Stomach smooth muscle (tissue), 2 donors: Measurements from ENCODE around the gene CABP4.

Source experiments
- H3K27ac ChIP-seq: one replicate; pipeline ENCODE4 v1.7.0; 2013; ENCODE audit warnings: mild to moderate bottlenecking, low read length, inconsistent platforms
- H3K27me3 ChIP-seq, 2 donors: one replicate each; pipeline ENCODE4 v1.7.0; 2013; ENCODE audit warnings: low read length in 2 of 2; ENCODE audit not compliant: insufficient read depth in 2 of 2, control insufficient read depth in 1 of 2
- H3K36me3 ChIP-seq, 2 donors: one replicate each; pipeline ENCODE4 v1.7.0; 2013; ENCODE audit warnings: low read length in 2 of 2; ENCODE audit not compliant: control insufficient read depth in 2 of 2, insufficient read depth in 2 of 2
- H3K4me1 ChIP-seq: one replicate; pipeline ENCODE4 v1.7.0; 2013; ENCODE audit warnings: low read length; ENCODE audit not compliant: control insufficient read depth, insufficient read depth
- H3K4me3 ChIP-seq, 2 donors: one replicate each; pipeline ENCODE4 v1.7.0; 2013; ENCODE audit warnings: low read length in 2 of 2
- H3K9ac ChIP-seq, 2 donors: one replicate each; pipeline ENCODE4 v1.7.0; 2013; ENCODE audit warnings: low read length in 2 of 2, mild to moderate bottlenecking in 1 of 2
- H3K9me3 ChIP-seq, 2 donors: one replicate each; pipeline ENCODE4 v1.7.0; 2013; ENCODE audit warnings: low read length in 2 of 2; ENCODE audit not compliant: control insufficient read depth in 2 of 2
- donor health status: healthy.
- donor health status: Pancreatic carcinoma.

Gene CABP4

DNA sequence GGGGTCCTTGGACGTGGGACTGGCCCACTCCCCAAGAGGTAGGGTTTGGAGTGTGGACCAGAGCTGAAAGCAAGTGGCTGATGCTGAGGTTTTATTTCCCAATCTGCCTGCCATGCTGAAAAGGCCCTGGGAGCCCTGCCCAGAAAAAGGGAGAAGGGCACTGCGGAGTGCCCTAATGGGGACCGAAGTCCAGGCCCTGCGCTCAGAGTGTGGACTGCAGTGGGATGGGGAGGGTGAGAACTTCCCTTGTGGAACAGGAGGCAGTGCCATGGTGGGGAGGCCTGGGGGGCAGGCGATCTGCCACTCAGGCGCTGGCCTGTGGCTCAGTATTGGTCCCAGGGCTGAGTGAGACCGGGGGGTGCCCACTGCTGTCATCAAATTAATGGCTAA lies 6.9 kb upstream of the CABP4 start:
- Histone ChIP-seq H3K27ac (no peak overlapping the region), H3K36me3 (no peaks in the 10 kb centered on the region), H3K9me3 (no peaks in the 10 kb centered on the region), H3K4me3 (no peak overlapping the region), H3K9ac (no peak overlapping the region), H3K27me3 (no peaks in the 10 kb centered on the region), H3K4me1 (no peaks in the 10 kb centered on the region)

DNA sequence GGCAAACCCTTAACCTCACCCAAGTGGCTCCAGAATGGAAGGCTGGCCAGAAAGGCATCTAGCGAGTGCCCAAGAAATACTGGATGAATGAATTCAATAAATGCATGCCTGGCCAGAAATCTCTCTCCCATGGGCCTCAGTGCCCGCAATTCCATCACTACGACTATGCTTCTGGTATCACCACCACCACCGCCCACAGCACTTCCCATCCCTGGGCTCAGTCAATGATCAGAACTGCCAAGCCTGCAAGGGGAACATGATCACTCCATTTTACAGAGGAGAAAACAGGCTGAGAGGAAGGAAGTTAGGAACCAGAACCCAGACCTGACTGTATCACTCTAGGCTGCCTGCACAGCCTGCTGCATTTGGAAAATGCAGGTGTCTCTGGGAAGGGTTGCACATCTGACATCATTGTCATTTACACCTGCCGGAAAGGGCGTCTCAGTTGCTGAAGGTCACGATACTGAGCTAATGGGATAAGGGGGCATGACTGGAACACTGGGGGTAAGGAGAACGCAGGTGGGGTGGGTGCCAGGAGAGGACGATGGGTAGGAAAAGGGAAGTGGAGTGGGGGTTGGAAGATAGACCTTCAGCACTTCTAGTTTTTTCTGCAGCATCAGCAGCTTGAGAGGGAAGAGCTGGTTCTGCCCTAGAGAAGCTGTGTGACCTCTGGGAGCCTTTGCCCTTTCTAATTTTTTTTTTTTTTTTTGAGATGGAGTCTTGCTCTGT lies 5.9 kb upstream of the CABP4 start:
- H3K9me3 ChIP-seq: no peaks in the 10 kb centered on the region
- no peak overlapping the region for H3K9ac ChIP-seq
- H3K4me1 ChIP-seq: no peaks in the 10 kb centered on the region
- no peak overlapping the region for H3K4me3 ChIP-seq
- no peaks in the 10 kb centered on the region for H3K36me3 ChIP-seq
- no peaks in the 10 kb centered on the region for H3K27me3 ChIP-seq
- H3K27ac ChIP-seq: no peak overlapping the region

DNA sequence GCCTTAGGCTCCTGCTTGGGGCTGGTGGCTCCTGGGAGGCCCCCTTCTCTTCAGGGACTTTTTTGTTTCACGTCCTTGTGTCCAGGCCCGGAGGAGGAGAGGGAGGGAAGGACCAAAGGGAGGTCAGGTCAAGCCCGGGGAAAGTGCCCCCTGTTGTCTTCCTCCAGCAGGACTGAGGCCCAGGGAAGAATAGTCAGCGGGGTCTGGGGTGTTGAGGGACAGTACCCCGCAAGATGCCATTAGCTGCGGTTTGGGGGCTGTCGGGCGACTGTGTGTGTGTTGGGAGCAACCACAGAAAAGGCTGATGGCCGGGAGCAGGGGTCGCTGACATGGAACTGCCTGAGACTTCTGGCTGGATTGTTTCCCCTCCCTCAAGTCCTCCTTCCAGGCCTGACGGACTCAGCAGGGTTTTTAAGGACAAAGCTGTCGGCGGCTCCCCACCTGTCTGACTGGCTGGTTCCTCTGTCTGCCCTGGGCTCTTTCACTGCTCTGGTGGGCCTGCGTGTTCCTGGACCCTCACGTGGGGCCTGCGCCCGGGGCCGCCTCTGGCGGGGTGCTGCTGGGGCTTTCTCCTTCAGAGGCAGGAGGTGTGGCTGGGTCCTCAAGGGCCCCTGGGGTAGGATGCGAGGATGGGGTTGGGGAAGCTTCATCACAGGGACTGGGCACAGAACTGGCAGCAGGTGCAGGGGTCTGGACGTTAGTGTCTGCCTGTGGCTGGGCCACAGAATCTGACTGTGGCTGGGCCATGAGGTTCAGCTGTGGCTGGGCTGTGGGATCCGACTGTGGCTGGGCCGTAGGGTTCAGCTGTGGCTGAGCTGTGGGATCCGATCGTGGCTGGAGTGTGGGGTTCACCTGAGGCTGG lies 4.1 kb upstream of the CABP4 start:
- Histone ChIP-seq H3K9ac (no peak overlapping the region), H3K4me1 (no peaks in the 10 kb centered on the region), H3K27me3 (no peaks in the 10 kb centered on the region), H3K9me3 (no peaks in the 10 kb centered on the region), H3K27ac (no peak overlapping the region), H3K4me3 (no peak overlapping the region), H3K36me3 (no peaks in the 10 kb centered on the region)

DNA sequence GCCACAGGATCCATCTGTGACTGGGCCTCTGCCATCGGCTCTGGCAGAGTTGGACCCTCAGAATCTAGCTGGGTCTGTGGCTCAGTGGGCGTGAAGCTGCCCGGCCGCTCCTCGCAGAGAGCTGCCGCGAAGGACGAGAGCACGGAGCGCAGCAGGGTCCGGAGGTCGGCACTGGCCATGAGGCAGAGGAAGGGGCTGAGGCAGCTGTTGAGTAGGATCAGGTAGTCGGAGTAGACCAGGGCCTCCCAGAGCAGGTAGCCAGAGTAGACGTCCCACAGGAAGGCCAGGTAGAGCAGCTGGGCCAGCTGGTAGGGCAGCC lies 3.5 kb upstream of the CABP4 start:
- H3K9ac ChIP-seq: no peak overlapping the region
- H3K27ac ChIP-seq: no peak overlapping the region
- H3K36me3 ChIP-seq: no peaks in the 10 kb centered on the region
- H3K9me3 ChIP-seq: no peaks in the 10 kb centered on the region
- no peak overlapping the region for H3K4me3 ChIP-seq
- no peaks in the 10 kb centered on the region for H3K4me1 ChIP-seq
- H3K27me3 ChIP-seq: no peaks in the 10 kb centered on the region

DNA sequence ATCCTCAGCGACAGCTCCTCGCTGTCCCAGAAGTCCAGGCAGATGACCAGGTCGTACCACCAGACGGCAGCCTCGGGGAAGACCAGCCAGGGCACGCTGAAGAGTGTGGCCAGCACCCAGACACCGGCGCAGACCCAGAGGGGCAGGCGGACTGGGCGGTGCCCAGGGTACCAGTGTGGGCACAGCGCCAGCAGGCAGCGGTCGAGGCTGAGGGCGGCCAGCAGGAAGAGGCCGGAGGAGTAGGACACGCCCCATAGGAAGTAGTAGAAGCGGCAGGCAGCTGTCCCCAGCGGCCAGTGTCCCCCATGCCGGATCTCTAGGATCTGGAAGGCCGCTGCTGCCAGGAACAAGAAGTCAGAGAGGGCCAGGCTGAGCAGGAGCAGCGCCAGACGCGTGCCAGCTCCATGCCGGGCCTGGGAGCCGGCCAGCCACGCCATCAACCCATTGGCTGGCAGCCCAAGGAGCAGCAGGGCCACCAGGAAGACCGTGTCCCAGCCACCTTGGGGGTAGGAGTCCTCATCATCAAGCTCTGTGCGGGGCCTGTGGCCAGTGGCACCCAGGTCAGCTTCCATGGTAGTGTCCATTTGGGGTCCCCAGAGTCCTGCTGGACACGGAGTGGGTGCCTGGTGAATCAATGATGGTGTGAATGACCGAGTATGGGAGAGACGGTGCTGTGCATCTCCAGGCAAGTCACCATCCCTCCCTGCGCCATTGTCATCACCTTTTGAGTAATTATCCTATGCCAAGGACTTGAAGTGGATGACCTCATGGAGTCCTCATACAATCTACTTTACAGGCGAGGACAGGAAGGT lies 2.8 kb upstream of the CABP4 start, which contains the start of gene GPR152:
Gene GPR152, minus strand, starts transcription at position 589 of the 812 bp plus-strand sequence. Its CDS starts 5 bp downstream, at position 584.
- no peaks in the 10 kb centered on the region for H3K9me3 ChIP-seq
- no peaks in the 10 kb centered on the region for H3K36me3 ChIP-seq
- no peak within 1 kb of the TSS for H3K9ac ChIP-seq
- H3K4me1 ChIP-seq: no peaks in the 10 kb centered on the region
- no peak within 1 kb of the TSS for H3K27ac ChIP-seq
- no peak within 1 kb of the TSS for H3K4me3 ChIP-seq
- no peaks in the 10 kb centered on the region for H3K27me3 ChIP-seq

DNA sequence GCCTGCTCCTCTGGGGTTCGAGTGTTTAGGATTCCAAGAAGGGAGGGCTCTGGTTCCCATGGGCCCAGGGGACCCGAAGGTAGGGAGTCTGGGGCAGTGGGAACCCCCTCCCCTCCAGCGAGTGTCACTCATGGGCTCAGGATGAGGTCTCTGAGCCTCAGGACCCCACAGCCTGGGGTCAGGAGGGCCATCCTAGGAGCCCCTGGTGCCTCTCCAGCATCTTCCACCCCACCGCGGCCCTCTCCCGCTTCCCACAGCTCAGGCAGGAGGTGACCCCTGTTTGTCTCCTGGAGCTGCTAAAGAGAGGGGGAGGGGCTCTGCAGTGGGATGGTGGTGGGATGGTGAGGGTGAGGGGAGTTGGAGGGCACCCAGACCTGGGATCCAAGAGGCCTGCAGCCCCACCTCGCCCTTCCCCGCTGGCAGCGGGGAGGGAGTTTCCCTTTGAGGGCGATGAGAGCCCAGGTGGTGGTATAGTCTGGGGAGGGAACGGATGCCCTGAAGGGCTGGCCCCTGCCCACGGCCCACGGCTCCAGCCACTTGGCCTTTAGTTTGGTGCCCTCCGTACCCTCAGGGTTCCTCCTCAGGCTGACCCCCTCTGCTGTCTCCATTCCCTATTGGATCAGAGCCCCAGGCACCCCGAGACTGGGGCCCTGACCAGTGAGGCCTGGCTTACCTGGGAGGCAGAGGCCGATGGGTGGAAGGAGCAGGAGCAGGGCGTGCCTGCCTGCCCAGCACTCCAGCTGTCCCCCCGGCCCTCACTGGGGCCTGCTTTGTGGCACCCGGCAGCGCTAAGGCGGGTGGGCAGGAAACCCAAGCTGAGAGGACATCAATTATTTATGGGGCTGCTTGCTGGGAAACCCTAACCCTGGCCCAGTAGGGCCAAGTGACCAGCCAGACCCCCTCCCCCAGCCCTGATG lies 1.1 kb upstream of the CABP4 start:
- no peaks in the 10 kb centered on the region for H3K27me3 ChIP-seq
- H3K4me1 ChIP-seq: no peaks in the 10 kb centered on the region
- no peak overlapping the region for H3K9ac ChIP-seq
- no peak overlapping the region for H3K27ac ChIP-seq
- no peaks in the 10 kb centered on the region for H3K36me3 ChIP-seq
- no peak overlapping the region for H3K4me3 ChIP-seq
- H3K9me3 ChIP-seq: no peaks in the 10 kb centered on the region

DNA sequence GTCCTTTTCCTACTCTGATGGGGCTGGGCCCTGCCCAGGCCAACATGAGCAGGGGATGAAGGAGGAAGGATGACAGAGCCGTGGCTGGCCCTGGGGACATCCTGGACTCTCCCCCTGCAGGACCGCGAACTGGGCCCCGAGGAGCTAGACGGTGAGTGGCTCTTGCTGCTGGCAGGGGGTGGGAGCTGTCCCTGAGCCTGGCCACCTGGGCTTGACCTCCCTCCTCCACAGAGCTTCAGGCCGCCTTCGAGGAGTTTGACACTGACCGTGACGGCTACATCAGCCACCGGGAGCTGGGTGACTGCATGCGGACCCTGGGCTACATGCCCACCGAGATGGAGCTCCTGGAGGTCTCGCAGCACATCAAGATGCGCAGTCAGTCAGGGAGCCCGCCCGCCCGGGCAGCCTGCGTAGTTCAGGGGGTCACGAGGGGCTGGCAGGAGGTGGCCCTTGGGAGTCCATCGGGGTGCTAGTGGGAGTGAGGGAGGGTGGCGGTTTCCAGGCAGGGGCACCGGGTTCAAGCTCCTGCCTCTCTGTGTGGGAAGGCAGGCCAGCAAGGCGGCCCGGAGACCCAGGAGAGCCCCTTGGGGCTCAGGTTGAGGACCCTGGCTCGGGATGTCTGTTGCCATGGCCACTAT lies 1.0 kb downstream of the CABP4 start:
- H3K4me3 ChIP-seq: no peak overlapping the region
- no peak overlapping the region for H3K27ac ChIP-seq
- no peaks in the 10 kb centered on the region for H3K27me3 ChIP-seq
- H3K4me1 ChIP-seq: no peaks in the 10 kb centered on the region
- H3K9me3 ChIP-seq: no peaks in the 10 kb centered on the region
- no peak overlapping the region for H3K9ac ChIP-seq
- no peaks in the 10 kb centered on the region for H3K36me3 ChIP-seq

DNA sequence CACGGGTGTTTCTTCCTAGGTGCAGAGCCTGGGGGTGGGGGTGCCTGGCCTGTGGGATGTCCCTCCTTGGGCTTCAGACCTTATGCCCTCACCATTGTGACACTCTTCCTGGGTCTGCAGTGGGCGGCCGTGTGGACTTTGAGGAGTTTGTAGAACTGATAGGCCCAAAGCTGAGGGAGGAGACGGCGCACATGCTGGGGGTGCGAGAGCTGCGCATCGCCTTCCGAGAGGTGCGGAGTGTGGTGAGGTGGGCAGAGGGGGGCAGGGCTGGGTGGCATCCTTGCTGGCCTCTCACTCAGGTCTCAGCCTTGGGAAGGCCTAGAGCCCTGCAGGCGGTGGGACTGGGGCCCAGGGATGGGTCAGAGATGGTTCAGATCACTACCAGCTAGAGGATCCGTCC lies 2.3 kb downstream of the CABP4 start:
- H3K4me3 ChIP-seq: no peak overlapping the region
- no peaks in the 10 kb centered on the region for H3K27me3 ChIP-seq
- H3K36me3 ChIP-seq: no peaks in the 10 kb centered on the region
- H3K27ac ChIP-seq: no peak overlapping the region
- no peak overlapping the region for H3K9ac ChIP-seq
- no peaks in the 10 kb centered on the region for H3K9me3 ChIP-seq
- H3K4me1 ChIP-seq: no peaks in the 10 kb centered on the region

DNA sequence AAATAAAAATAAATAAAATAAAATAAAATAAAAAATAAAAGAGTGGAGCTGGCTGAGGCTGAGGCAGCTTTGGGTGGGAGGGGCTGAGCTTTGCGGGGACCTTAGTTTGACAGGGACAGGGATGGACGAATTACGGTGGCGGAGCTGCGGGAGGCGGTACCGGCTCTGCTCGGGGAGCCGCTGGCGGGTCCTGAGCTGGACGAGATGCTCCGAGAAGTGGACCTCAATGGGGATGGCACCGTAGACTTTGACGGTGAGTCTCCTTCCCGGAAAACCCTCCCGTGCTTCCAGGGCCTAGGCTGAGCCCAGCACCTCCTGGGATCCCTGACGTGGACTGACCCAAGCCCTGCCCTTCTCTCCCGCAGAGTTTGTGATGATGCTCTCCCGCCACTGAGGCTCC lies 3.1 kb downstream of the CABP4 start:
- Histone ChIP-seq H3K4me1 (no peaks in the 10 kb centered on the region), H3K9ac (no peak overlapping the region), H3K27me3 (no peaks in the 10 kb centered on the region), H3K9me3 (no peaks in the 10 kb centered on the region), H3K27ac (no peak overlapping the region), H3K36me3 (no peaks in the 10 kb centered on the region), H3K4me3 (no peak overlapping the region)

DNA sequence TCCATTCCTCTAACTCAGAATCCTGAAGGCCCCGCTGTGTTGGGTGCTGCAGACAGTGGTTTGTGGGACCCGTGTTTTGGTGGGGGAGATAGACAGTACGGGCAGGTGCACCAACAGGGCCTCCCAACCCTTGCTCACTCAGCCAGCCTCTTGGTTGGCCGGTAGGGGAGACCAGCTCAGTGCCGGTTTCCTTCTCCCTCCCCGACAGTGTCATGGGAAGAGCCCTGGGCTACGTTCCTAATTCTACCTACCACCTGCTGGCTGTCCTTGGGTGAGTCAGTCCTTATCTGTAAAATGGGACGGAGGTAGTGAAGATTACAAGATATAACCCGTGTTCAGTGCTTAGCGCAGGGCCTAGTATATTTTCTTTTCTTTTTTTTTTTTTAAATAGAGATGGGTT lies 8.0 kb downstream of the CABP4 start:
- Histone ChIP-seq H3K9me3 (no peaks in the 10 kb centered on the region), H3K27me3 (no peaks in the 10 kb centered on the region), H3K27ac (no peak overlapping the region), H3K9ac (no peak overlapping the region), H3K36me3 (no peaks in the 10 kb centered on the region), H3K4me1 (peaks cover 30% of the 10 kb centered on the region), H3K4me3 (no peak overlapping the region)
